ENCODE data around the gene C6orf89.
"Not testable (repeated sequence)": the region's sequence is repeated elsewhere in the genome, so short reads cannot be mapped to it uniquely, and the experiment has no call there.

C6orf89 gene

GRCh38 chr6:36924778-36925374 lies 39.1 kb downstream of the C6orf89 start:
- no peak for DNase-seq

- DNase-seq = no peak
Measured at GRCh38 chr6:36925809-36926208, 40.1 kb downstream of the C6orf89 start.

GRCh38 chr6:36926708-36927513 lies 41.2 kb downstream of the C6orf89 start:
- DNase-seq = no peak

GRCh38 chr6:36927691-36928546 lies 42.2 kb downstream of the C6orf89 start:
- no peak for DNase-seq

- peak; percentile 8 to 41 for DNase-seq
Measured at GRCh38 chr6:36928547-36928918, 42.8 kb downstream of the C6orf89 start.

GRCh38 chr6:36929152-36929551 lies 43.4 kb downstream of the C6orf89 start:
- no peak for DNase-seq

- DNase-seq = no peak
Measured at GRCh38 chr6:36929607-36930006, 43.9 kb downstream of the C6orf89 start.

- DNase-seq = no peak
Measured at GRCh38 chr6:36930483-36930882, 44.7 kb downstream of the C6orf89 start.

GRCh38 chr6:36933102-36933501 lies 47.4 kb downstream of the C6orf89 start:
- DNase-seq = no peak

GRCh38 chr6:36933519-36933918 lies 47.8 kb downstream of the C6orf89 start:
- no peak for DNase-seq

GRCh38 chr6:36934901-36935300 lies 49.1 kb downstream of the C6orf89 start:
- no peak for DNase-seq

- DNase-seq = no peak
Measured at GRCh38 chr6:36936824-36937223, 51.1 kb downstream of the C6orf89 start.

GRCh38 chr6:36937896-36938295 lies 52.1 kb downstream of the C6orf89 start:
- DNase-seq = no peak

- DNase-seq = no peak
Measured at GRCh38 chr6:36938536-36938935, 52.8 kb downstream of the C6orf89 start.

GRCh38 chr6:36939005-36939404 lies 53.3 kb downstream of the C6orf89 start:
- not testable (repeated sequence) for DNase-seq

- DNase-seq = no peak
Measured at GRCh38 chr6:36940027-36940426, 54.3 kb downstream of the C6orf89 start.

- DNase-seq = not testable (repeated sequence)
Measured at GRCh38 chr6:36941561-36941960, 55.8 kb downstream of the C6orf89 start.

GRCh38 chr6:36942329-36942728 lies 56.6 kb downstream of the C6orf89 start:
- not testable (repeated sequence) for DNase-seq

- no peak for DNase-seq
Measured at GRCh38 chr6:36944650-36945049, 58.9 kb downstream of the C6orf89 start.

GRCh38 chr6:36945301-36945700 lies 59.5 kb downstream of the C6orf89 start:
- no peak for DNase-seq

GRCh38 chr6:36946526-36946925 lies 60.8 kb downstream of the C6orf89 start:
- no peak for DNase-seq

GRCh38 chr6:36947570-36948351 lies 62.0 kb downstream of the C6orf89 start:
- no peak for DNase-seq

GRCh38 chr6:36949076-36949475 lies 63.3 kb downstream of the C6orf89 start:
- DNase-seq = not testable (repeated sequence)

Data from SHP77 (cell line).